Urothelium cell line (cell line): ENCODE results near the gene MIDN.
A peak's percentile ranks its signal among the peaks of the same experiment; 100 is the strongest.
"Not testable (repeated sequence)": the region's sequence is repeated elsewhere in the genome, so short reads cannot be mapped to it uniquely, and the experiment has no call there.

ENCODE experiments used
- DNase-seq: peaks from one replicate; pipeline ENCODE4 v3.0.0; 2011; ENCODE audit warnings: low spot score, mixed read lengths
- FAIRE-seq: peaks from 2 replicates; lab custom pipeline; 2011; peaks lifted over from hg19 to GRCh38; lab: Jason Lieb, UNC

The MIDN gene

GRCh38 chr19:1291761-1292418 is 43.5 kb downstream of the MIDN start:
- no peak for DNase-seq

GRCh38 chr19:1292419-1293151 is 44.2 kb downstream of the MIDN start:
- FAIRE-seq: no peak

More at GRCh38 chr19:1291761-1292418, 43.5 kb downstream of the MIDN start:
- no peak for FAIRE-seq

GRCh38 chr19:1293782-1294604 is 45.6 kb downstream of the MIDN start:
- FAIRE-seq (no peak), DNase-seq (no peak)

More at GRCh38 chr19:1292419-1293151, 44.2 kb downstream of the MIDN start:
- DNase-seq: no peak

- DNase-seq: no peak
- FAIRE-seq: no peak
Observed at GRCh38 chr19:1294688-1295087, 46.3 kb downstream of the MIDN start.

- DNase-seq (peak; percentile 65), FAIRE-seq (no peak)
Observed at GRCh38 chr19:1295169-1296012, 47.0 kb downstream of the MIDN start.

GRCh38 chr19:1296078-1296477 is 47.7 kb downstream of the MIDN start:
- no peak for DNase-seq
- FAIRE-seq: no peak

- no peak for DNase-seq
Observed at GRCh38 chr19:1296575-1297271, 48.3 kb downstream of the MIDN start.

GRCh38 chr19:1298235-1298634 is 49.9 kb downstream of the MIDN start:
- FAIRE-seq: no peak
- no peak for DNase-seq

More at GRCh38 chr19:1296575-1297271, 48.3 kb downstream of the MIDN start:
- FAIRE-seq: no peak

- no peak for DNase-seq
- no peak for FAIRE-seq
Observed at GRCh38 chr19:1299801-1300200, 51.4 kb downstream of the MIDN start.

- no peak for FAIRE-seq
- DNase-seq: no peak
Observed at GRCh38 chr19:1300744-1301490, 52.5 kb downstream of the MIDN start.

- no peak for FAIRE-seq
- no peak for DNase-seq
Observed at GRCh38 chr19:1302533-1303239, 54.3 kb downstream of the MIDN start.

- DNase-seq (no peak), FAIRE-seq (no peak)
Observed at GRCh38 chr19:1304197-1304924, 56.0 kb downstream of the MIDN start.

GRCh38 chr19:1305354-1305753 is 57.0 kb downstream of the MIDN start:
- not testable (repeated sequence) for DNase-seq, FAIRE-seq

GRCh38 chr19:1307320-1307719 is 58.9 kb downstream of the MIDN start:
- no peak for FAIRE-seq
- DNase-seq: no peak

GRCh38 chr19:1307755-1308303 is 59.4 kb downstream of the MIDN start:
- no peak for DNase-seq
- FAIRE-seq: no peak

- DNase-seq: no peak
- no peak for FAIRE-seq
Observed at GRCh38 chr19:1308718-1309117, 60.3 kb downstream of the MIDN start.
